Breast epithelium (tissue), 4 donors: ENCODE measurements around the gene SETBP1. TPM values are rescaled to one million over a fixed set of nuclear protein-coding genes. Genes with fewer than 3 reads are reported as not detected.

Experiments
- DNase-seq, 2 donors: peaks; one replicate each; pipeline ENCODE4 v3.0.0-alpha.2; 2019; ENCODE audit warnings: low spot score in 2 of 2
- H3K27ac ChIP-seq, 2 donors: fragments of 200-600 bp; sonication (generic) in 1 of 2; one replicate each; pipeline ENCODE4 v1.5.1; 2016 to 2019; ENCODE audit warnings: mild to moderate bottlenecking in 1 of 2
- H3K27me3 ChIP-seq, 2 donors: fragments of 200-600 bp; sonication (generic) in 1 of 2; one replicate each; pipeline versions ENCODE4 v1.5.1 to v1.6.0; 2017 to 2019; ENCODE audit warnings: control low read depth in 1 of 2, mild to moderate bottlenecking in 1 of 2
- H3K36me3 ChIP-seq: fragments of 200-600 bp; one replicate; pipeline ENCODE4 v1.5.1; 2019
- H3K4me1 ChIP-seq, 2 donors: fragments of 200-600 bp; sonication (generic); one replicate each; pipeline ENCODE4 v1.5.1; 2016 to 2019; ENCODE audit warnings: control low read depth in 1 of 2
- H3K4me3 ChIP-seq, 3 donors: fragments of 200-600 bp; sonication (generic); 1 replicate in 2 of 3; 2 replicates in 1 of 3; pipeline ENCODE4 v1.5.1; 2016 to 2019; ENCODE audit warnings: mild to moderate bottlenecking in 3 of 3, moderate library complexity in 2 of 3
- H3K9me3 ChIP-seq, 2 donors: fragments of 200-600 bp; sonication (generic) in 1 of 2; one replicate each; pipeline ENCODE4 v1.5.1; 2016 to 2019; ENCODE audit warnings: control low read depth in 1 of 2
- CTCF ChIP-seq, 3 donors: fragments of 450-650 bp; IDR thresholded peaks; one replicate each; pipeline ENCODE4 v1.5.1; 2016 to 2017; ENCODE audit warnings: antibody characterized with exemption in 3 of 3, mild to moderate bottlenecking in 3 of 3, moderate library complexity in 3 of 3
- POLR2A ChIP-seq: fragments of 450-650 bp; IDR thresholded peaks from one replicate; pipeline ENCODE4 v1.6.1; 2016; ENCODE audit warnings: antibody characterized with exemption, mild to moderate bottlenecking, moderate library complexity
- POLR2AphosphoS5 ChIP-seq, 3 donors: sonication (generic); formaldehyde crosslinking; IDR thresholded peaks; one replicate each; pipeline ENCODE4 v1.6.1; 2017; ENCODE audit warnings: antibody characterized with exemption in 3 of 3
- intact Hi-C: fragments of 100-400 bp; cut with DNase I; formaldehyde crosslinking; loops from one replicate; pipeline ENCODE4 v1.15.1; 2023; ENCODE audit warnings: low total_unique reads
- total RNA-seq, 3 donors: library from RNA; depleted of rRNA; stranded (reverse); fragments of >200 nt; gene quantifications; one replicate each; pipeline ENCODE4 v1.1.0, GENCODE V29; 2016

Gene SETBP1
- total RNA-seq, 3 donors from 2014 or later = 26.2 to 40.1 (median 37.0) TPM

- no peaks in the 10 kb centered on the region for H3K36me3 ChIP-seq
- TF ChIP-seq CTCF (IDR thresholded peaks at IDR 0.05) (no peak), POLR2A (no peak), POLR2AphosphoS5 (IDR thresholded peaks at IDR 0.05) (no peak)
- peak in 1 of 2 donors; percentile 48 for DNase-seq
- H3K4me3 ChIP-seq = peak overlapping the region; percentile 10 to 84 (median 84)
- H3K4me1 ChIP-seq = no peaks in the 10 kb centered on the region
- peak overlapping the region; percentile 86 to 94 for H3K27ac ChIP-seq
- H3K27me3 ChIP-seq = no peaks in the 10 kb centered on the region
- no peaks in the 10 kb centered on the region for H3K9me3 ChIP-seq
- intact Hi-C loops = no loop called here
These were observed 1.6 kb downstream of the SETBP1 start for GRCh38 chr18:44682201-44682870.

DNA sequence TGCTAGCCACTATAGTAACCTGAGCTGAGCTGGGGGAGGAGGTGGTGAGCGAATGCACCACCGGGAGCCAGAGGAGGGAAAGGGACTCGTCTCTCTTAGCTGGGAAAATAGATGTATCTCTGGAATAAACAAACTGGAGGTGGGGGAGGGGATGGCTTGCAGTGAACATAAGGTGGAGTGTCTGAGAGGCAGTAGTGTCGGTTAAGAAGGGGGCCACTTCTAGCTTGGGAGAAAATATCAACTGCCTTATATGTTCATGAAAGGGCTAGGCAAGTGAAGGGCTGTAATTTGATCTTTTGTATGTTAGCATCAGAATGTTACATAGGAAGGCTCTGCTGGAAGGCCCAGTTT is 2.2 kb downstream of the SETBP1 start:
- Histone ChIP-seq H3K4me3 (peak overlapping the region; percentile 10 to 84 (median 84)), H3K27ac (peak overlapping the region; percentile 86 to 94), H3K36me3 (no peaks in the 10 kb centered on the region), H3K9me3 (no peaks in the 10 kb centered on the region), H3K4me1 (no peaks in the 10 kb centered on the region), H3K27me3 (no peaks in the 10 kb centered on the region)
- intact Hi-C loops = no loop called here
- DNase-seq = no peak
- no peak for TF ChIP-seq CTCF (IDR thresholded peaks at IDR 0.05)
- no peak for TF ChIP-seq POLR2AphosphoS5 (IDR thresholded peaks at IDR 0.05)

DNA sequence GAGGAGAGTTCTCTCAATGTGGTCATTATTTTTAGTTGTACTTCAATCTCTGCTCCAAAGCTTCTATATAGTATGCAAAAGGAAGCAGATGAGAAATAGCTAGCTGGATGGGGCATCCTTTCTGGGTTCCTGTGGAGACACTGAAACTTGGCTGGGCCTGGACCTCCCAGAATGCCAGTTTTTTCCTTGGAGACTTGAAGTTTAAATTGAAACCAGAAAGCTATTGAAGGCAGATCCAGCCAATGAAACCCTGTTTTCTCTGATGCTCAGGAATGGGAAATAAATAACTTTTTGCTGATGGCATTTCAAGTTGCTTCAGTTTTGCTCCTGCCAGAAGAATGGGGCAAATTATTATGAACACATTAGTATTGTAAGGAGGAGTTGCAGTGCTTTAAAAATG is 2.9 kb downstream of the SETBP1 start:
- DNase-seq = no peak
- Histone ChIP-seq H3K27me3 (no peaks in the 10 kb centered on the region), H3K27ac (peak overlapping the region; percentile 86 to 94), H3K36me3 (no peaks in the 10 kb centered on the region), H3K4me1 (no peaks in the 10 kb centered on the region), H3K9me3 (no peaks in the 10 kb centered on the region), H3K4me3 (peak overlapping the region in 1 of 3 donors; percentile 84)
- intact Hi-C loops = no loop called here
- TF ChIP-seq POLR2A = no peak
- TF ChIP-seq POLR2AphosphoS5 (IDR thresholded peaks at IDR 0.05) = no peak
- no peak for TF ChIP-seq CTCF (IDR thresholded peaks at IDR 0.05)

- intact Hi-C loops = no loop called here
These were observed 4.6 kb downstream of the SETBP1 start for GRCh38 chr18:44685296-44685695.

More at GRCh38 chr18:44685296-44685695, 4.6 kb downstream of the SETBP1 start:
- TF ChIP-seq POLR2AphosphoS5 (IDR thresholded peaks at IDR 0.05) = no peak
- no peak for TF ChIP-seq CTCF (IDR thresholded peaks at IDR 0.05)
- no peak for TF ChIP-seq POLR2A
- peak overlapping the region in 1 of 2 donors; percentile 73 for H3K27ac ChIP-seq
- no peak for DNase-seq
- no peaks in the 10 kb centered on the region for H3K4me1 ChIP-seq
- no peak overlapping the region for H3K4me3 ChIP-seq
- H3K27me3 ChIP-seq = no peaks in the 10 kb centered on the region
- H3K9me3 ChIP-seq = no peaks in the 10 kb centered on the region
- H3K36me3 ChIP-seq = no peaks in the 10 kb centered on the region
